GM18858 (cell line): ENCODE data around the gene ALG8.
A peak's percentile ranks its signal among the peaks of the same experiment; 100 is the strongest.

Source experiments
- ATAC-seq: cut with Tn5 transposase; IDR thresholded peaks from one replicate; pipeline ENCODE4 v1.9.1; 2021; ENCODE audit not compliant: unreplicated experiment

The ALG8 gene

DNA sequence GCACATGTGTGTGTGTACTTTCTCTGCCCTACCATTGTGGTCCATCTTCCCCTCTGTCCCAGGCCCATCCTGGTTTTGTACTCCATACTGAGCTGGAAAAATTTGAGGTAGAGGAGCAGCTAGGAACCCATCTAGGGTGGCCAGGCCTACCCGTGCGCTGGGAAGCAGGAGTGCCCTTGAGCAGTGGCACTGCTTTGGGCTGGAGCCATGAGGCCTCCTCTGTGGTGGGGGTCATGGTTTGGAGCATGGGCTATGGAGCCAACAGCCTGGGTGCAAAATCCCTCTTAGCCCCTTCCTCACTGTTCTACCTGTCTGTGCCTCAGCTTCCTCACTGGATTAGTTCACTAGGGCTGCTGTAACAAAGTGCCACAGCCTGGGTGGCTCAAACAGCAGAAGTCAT, 21.9 kb upstream of the ALG8 start:
- ATAC-seq, result no peak

DNA sequence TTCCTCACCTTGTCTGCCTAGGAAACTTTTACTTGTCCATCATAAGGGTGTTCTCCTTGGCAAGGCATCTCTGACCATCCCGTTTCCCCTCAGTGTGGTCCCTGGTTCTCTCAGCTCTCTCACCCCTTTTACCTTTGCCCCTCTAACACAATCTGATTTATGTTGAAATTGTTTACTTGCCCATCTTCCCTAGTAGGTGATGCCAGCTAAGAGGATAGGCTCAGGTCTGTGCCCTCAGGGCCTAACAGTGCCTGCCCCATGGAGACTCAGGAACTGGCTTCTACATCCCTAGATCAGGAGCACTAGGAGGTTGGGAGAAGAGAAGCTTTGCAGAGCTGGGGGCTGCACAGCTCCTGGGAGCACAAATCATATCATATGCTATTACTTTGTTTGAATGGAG, 21.1 kb upstream of the ALG8 start:
- no peak for ATAC-seq

DNA sequence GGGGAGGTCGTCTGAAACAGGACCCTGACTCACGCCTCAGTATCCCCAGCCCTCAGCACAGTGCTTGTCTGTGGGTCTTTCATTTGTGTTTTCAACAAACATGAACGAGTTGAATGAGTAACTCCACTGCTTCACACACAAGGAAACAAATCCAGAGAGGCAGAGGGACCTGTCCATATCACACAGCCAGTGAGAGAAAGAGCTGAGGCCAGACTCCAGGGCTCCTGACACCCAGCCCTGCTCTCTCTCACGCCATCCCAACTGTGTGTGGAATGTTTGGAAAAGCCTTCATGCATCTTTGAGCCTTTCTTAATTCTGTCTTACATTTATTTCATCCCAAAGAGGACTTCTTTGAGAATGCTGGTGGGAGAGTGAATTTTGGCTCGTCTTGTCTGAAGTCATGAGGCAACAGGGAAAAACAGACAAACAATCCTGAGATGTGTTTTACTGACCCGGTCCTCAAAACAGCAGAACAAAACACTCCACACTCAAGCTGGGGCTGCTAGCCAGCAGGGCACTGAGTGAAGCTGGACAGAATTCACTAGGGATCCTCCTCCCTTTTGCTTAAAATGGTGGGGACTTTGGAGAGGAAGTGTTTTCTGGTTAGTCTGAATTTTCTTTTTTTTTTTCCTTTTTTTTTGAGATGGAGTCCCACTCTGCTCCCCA, 19.7 kb upstream of the ALG8 start:
- ATAC-seq, result no peak

DNA sequence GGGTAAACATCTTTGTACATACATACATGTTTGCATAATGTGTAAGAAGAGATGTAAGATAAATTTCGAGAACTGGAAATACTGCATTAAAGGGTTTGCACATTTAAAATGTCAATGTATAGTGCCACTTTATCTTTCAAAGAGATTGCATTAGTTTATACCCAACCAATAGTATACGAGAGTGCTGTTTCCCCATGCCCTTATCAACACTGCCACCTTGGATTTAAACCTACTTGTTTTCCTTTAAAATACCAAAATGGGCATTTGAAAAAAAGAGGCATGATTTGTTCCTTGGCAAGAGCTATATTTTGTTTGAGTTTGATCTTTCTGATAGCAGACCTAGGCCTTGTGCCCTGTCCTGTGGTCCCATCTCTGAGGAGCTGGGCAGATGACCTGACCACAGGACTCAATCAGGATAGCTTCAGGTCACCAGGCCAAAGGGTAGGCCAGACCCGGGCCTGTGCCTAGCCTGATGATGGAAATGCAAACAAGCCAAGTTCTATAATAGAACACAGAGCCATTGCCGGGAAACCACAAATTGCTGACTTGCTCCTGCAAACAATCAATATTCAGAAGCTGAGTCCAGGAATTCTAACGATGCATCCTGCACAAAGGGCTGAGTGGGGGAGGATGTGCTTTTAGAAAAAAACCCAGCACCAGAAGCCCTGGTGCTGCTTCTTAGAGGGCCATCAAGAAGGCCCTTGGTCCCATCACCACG, 16.9 kb upstream of the ALG8 start:
- no peak for ATAC-seq

DNA sequence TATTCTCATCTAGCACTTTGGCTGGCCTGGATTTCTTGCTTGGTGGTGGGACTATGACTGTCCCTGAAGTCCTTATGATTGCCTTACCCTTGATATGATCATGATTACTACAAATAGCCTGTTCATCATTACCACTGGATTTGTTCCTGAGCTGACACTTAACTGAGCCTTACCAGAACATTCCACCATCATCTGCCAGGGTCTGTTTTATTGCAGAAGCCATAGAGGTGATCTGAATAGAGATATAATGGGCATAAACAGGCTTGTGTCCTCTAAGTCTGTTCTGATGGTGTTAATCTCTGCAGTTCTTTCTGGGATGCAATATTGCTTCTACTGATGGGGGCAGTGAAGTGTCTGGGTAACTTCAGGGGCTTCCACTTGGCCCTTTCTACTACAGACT, 12.4 kb upstream of the ALG8 start:
- ATAC-seq, result no peak

DNA sequence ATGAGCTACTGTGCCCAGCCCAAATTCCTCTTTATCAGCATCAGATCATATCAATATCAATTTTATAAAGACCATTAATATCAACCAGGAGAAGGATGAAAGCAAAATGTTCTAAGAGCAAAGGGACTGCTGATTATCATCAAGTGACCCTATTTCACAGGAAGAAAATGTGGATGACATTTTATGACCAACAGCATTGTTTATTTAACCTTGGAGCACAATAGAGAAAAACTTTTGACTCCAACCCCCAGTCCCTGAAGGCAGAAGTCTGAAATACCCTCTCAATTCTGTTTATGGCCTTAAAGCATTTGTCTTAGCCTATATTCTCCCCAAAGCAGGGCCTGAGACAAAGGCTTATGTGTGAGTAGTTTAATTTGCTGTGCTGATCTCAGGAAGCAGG, 11.3 kb upstream of the ALG8 start:
- ATAC-seq, result no peak

DNA sequence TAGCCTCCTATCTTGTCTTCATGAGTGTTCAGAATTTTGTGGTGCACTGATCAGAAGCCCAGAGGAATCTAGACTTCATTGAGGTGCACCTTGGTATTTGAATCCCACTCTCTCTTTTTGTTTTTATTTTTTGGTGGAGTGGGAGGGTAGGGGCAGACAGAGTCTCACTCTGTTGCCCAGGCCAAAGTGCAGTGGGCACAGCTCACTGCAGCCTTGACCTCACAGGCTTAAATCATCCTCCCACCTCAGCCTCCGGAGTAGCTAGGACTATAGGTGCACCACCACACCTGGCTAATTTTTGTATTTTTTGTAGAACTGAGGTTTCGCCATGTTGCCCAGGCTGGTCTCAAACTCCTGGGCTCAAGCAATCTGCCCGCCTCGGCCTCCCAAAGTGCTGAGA, 10.9 kb upstream of the ALG8 start:
- no peak for ATAC-seq

DNA sequence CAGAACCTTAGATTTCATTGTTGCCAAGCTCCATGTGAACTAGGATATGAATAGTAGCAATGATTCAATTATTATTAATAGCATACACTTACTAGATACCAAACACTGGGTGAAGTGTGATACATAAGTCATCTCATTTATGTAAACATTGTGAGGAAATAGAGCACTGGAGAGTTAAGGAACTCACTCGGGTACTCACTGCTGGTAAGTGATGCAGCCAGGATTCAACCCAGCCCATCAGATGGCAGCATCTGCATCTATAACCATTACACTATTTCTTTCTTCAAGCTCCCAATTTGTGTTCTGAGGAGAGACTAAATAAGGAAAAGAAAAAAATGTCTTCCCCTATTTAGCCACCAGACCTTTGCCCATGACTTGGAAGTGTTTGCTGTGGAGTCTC, 10.2 kb upstream of the ALG8 start:
- no peak for ATAC-seq

DNA sequence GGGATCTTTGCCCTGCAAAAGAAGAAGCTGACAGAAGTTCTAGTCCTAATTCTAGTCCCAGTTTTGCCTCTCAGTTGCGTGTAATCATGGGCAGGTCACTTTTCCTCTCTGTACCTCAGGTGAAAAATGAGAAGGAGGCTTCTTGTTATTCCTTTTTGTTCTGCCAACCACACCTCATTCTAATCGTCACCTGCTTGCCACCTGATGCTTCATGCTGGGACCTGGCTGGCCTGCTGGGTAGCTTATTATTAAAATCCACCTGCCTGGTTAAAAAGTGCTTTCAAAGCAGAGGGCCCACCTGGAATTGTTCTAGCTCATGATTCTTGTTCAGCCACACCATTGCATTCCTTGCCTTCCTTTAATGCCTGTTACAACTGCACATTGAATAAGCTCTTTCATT, 8.4 kb upstream of the ALG8 start:
- ATAC-seq, result no peak

DNA sequence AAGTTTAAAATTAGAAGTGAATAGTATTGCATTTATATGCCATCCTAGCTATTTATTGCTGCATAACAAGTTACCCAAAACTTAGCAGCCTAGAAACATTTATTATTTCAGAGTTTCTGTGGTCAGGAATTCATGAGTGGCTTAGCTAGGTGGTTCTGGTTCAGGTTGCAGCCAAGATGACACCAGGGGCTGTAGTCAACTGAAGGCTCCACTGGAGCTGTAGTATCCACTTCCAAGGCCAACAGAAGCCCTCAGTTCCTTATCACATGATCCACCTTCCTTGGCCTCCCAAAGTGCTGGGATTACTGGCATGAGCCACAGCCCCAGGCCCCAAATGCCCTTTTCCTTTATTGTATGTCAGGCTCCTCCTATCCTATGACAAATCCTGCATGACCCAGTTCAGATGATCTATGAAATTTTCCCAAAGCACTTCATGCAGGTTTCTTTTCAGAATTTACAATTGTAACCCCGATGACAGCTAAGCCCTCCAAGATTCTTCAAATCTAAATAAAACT, 6.1 kb upstream of the ALG8 start:
- ATAC-seq, result no peak

DNA sequence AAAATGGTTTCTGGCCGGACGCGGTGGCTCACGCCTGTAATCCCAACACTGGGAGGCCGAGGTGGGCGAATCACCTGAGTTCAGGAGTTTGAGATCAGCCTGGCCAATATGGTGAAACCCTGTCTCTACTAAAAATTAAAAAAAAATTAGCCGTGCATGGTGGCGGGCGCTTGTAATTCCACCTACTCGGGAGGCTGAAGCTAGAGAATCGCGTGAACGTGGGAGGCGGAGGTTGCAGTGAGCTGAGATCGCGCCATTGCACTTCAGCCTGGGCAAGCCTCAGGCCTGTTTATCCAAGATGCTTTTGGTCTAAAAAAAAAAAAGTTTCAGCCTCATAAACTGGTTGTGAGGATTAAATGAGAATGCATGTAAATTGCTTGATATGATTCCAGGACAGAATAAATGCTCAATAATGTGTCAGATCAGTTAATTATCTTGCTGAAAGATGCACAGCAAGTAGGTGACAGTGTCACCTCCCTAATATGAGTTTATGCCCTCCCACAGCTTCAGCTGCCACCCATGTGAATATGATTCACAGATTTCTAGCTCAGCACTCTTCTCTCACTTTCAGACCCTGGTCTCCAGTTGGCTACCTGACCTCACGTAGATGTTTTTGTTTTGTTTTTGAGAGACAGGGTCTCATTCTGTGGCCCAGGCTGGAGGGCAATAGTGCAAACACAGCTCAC, 1.1 kb upstream of the ALG8 start:
- ATAC-seq, result no peak

DNA sequence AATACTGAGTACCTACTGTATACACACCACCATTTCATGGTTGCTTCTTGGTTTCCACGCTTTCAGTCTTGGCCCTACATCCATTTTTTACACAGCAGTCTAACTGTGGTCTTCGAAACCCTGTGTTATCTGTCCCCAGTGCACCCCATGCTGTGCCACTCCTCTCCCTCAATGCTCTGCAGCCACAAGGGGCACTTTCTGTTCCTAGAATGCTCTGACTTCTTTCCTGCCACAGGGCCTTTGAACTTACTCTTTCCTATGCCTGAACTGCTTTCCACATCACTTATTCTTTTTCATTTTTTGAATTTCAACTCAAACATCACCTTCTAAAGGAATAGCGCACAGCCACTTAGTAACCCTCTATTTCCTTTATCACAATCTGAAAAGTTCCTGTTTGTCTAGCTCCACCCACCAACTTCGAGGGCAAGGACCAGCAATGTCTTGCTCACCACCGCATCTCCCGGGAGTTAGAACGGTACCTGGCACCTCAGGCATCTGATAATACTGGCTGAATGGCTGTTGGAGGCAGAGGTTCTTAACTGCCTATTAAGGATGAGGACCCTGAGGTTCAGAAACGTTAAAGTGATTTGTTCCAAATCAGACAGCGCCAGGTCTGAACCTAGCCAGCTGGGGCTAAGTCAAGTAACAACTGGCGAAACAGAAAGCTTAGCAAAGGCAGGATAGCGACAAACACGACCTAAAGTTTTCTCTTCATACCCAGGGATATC, 568 bp downstream of the ALG8 start:
- ATAC-seq, result peak; percentile 18

DNA sequence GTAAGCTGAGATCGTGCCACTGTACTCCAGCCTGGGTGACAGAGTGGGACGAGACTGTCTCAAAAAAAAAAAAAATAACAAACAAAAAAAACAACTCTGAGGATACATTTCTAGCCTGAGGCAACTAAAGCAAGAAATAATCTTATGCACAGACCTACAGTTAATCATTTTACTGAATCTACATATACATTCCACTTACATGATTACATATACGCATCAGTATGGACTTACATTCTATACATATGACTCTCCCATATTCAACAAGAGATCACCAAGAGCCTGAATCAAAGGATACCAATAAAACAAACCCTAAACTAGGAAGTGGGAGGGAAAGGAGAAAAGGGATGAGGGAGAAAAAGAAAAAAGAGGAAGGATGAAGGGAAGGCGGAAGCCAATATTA, 1.1 kb downstream of the ALG8 start:
- no peak for ATAC-seq

DNA sequence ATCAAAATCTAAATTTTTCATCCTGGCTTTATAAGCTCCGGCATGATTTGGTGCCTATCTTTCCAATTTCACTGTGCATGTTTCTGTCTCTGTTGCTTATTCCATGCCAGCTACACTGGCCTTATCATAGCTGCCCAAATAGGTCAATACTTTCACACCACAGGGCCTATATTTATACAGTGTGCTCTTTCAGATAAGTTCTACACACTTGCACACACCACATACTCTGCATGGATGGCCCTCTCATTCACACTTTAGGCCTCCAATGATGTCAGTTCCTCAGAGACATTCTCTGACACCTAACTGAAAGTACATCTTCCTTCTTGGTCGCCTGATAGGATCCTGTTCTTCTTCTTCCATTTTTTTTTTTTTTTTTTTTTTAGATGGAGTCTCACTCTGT, 7.0 kb downstream of the ALG8 start:
- ATAC-seq, result no peak

DNA sequence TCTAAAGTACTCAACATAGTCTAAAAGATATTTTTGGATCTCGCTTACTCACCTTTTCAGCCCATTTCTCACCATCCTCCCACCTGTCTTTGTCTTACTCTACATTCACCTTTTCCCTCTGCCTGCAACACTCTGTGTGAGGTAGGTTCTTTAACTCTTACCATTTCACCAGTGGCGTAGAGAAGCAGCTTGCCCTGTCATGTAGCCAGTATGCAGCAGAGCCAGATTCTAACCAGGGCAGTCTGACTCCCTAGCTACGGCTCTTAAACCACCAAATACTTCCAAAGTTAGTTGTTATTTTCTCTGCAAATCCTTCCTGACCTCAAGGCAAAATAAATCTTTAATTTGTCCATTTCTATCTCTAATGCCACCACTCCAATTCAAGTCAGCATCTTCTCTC, 7.5 kb downstream of the ALG8 start:
- ATAC-seq, result no peak

DNA sequence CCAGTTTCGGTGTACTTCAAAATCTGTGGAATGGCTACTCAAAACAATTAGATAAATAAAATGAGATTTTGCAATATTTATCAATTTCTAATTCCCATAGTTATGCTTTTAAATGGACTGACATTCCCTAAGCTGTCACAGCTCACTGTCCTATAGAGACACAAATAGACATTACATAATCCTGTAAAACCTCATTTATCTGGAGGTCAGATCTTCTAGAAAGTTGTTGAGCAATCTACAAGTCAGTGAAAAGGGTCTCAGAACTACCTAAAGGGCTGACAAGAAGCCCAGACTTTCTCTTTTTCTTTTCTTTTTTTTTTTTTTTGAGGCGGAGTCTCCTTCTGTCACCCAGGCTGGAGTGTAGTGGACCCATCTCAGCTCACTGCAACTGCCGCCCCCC, 12.0 kb downstream of the ALG8 start:
- no peak for ATAC-seq

DNA sequence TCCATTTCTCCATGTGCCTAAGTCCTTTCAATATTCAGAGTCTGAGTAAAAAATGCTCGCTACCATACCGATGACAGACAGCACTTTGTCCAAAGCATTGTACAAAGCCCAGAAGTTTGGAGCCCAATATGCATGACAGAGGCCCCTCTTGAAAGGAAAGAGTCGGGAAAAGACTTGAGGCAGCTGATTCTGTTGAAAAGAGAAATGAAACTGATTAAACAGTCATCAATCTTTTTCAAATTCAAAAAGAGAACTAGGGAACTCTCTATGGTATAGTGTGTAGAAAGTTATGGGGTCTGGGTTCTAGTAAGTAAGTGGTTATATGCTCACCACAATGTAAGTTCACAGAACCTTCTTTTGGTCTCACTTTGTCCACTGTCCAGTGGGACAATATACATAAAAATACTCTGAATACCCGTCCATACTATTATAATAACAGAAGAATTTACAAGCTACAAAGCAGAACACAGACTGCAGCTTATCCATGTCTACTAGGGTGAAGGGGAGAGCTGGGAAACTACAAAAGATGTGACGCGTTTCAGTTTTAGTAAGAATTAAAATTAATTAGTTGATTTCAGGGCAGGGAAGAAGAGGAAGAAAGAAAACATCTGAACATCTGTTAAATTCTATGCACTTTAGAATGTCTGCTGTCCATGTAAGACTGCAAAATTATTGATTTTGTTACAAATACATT, 26.7 kb downstream of the ALG8 start:
- no peak for ATAC-seq

DNA sequence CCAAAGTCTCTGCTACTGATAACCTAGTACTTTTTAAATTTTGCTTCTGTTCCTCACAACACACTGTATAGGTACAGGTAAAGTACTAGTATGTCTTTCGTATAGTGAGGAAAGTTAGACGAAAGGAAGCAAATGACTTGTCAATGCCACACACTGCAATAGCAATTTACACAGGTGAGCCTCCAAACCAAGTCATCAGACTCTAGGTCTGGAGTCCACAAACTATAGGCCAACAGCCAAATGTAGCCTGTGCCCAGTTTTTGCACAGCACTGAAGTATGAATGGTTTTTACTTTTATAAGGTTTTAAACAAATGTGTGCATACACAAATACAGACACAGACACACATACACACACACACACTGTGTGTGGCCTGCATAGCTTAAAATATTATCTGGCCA, 28.1 kb downstream of the ALG8 start:
- ATAC-seq, result no peak

DNA sequence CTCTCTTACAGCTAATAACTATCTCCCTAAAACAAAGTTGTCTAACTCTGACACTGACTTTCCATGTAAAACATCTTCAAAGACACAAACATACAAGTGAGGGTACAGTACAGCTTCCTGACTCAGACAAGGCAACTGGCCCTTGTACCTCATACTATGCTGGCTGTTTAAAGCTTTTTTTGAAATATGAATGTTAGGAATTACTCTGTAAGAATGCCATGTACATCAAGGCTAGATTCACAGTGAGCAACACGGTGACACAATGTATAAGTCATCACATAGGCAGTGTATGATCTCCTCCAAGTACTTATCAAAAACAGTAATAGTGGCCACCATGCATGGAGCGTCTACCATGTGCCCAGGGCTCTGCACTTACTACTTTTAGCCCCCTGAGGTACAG, 28.6 kb downstream of the ALG8 start:
- no peak for ATAC-seq

DNA sequence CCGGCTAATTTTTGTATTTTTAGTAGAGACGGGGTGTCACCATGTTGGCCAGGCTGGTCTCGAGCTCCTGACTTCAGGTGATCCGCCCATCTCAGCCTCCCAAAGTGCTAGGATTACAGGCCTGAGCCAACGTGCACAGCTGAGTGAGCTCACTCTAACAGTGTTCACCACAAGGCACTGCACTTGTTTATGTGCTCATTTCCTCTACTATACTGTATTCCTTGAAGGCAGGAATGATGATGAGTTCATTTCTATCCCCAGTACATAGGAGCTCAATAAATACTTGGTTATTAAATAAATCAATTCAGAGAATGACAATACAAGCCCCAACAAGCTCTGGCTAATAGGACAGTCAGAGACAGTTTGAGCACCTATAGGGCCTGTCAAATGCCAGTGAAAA, 29.1 kb downstream of the ALG8 start:
- no peak for ATAC-seq
